Hematopoietic multipotent progenitor cell treated with erythropoietin and hydrocortisone succinate and interleukin-3 and kit ligand, for 15 days (in vitro differentiated cells): ENCODE data around the gene SERPINA1.
"Not testable (repeated sequence)": the region's sequence is repeated elsewhere in the genome, so short reads cannot be mapped to it uniquely, and the experiment has no call there.

Source experiments
- DNase-seq: peaks from one replicate; pipeline ENCODE4 v3.0.0-alpha.2; 2015; ENCODE audit warnings: low spot score

SERPINA1 gene

GRCh38 chr14:94346065-94346786 is 42.2 kb downstream of the SERPINA1 start:
- DNase-seq, result not testable (repeated sequence)

- no peak for DNase-seq
Measured at GRCh38 chr14:94345344-94346064, 42.9 kb downstream of the SERPINA1 start.

- DNase-seq, result no peak
Measured at GRCh38 chr14:94344389-94344788, 44.0 kb downstream of the SERPINA1 start.

- DNase-seq, result no peak
Measured at GRCh38 chr14:94343238-94344005, 45.0 kb downstream of the SERPINA1 start.

DNA sequence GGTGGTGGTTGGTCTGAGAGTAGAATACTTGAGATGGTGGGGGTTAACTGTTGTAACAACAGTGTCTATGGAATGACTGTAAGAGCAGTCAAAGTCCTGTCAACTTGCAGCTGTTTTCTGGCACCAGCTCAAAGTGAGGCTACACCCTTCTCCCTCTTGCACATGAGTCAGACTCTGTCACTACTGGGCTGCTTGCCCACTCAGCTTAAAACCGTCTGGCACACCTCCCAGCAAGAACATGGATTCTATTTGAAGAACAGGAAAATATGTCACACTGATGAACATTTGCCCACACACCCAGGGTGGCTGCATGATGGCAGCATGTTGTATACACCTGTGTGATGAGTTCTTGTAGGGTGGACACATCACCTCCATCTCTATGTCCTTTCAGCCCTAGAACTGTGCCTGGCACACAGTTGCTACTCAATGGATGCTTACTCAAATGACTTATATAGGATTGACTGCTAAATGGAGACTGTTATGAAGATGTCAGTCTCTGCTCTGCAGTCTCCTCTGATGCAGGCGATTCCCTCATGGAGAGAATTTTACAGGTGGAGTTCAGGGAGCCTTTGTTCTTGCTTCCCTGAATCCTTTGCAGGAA is 46.0 kb downstream of the SERPINA1 start:
- peak; percentile 14 for DNase-seq

DNA sequence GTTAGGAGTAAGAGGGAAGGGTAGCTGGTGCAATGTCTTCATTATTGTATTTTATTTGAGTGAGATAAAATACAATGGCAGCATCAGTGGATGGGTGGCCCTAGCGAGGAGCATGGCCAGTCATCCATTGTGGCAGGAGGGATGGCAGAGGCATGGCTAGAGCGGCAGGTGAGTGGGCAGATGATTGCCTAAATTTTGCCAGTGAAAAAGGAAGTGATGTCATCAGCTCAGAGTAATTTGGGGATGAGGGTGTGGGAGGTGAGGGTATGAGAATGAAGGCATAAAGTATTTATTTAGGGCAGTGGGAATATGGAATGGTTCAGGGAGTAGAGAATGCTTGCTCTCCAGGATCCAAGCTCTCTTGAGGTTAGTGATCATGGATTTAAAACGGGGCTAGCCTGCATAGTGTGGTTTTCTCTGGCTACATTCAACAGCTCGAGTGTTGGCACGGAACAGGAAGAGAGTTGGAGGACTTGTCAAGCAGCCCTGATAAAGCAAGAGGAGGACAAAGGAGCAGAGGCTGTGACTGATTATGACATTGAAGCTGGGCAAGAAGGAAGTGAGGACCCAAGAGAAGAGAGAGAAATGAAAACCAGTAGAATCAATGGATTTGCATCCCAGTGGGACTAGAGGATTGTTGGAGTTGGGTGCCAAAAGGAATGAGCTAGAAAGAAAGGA is 46.6 kb downstream of the SERPINA1 start:
- DNase-seq, result no peak

GRCh38 chr14:94340533-94340932 is 47.9 kb downstream of the SERPINA1 start:
- DNase-seq, result no peak

DNA sequence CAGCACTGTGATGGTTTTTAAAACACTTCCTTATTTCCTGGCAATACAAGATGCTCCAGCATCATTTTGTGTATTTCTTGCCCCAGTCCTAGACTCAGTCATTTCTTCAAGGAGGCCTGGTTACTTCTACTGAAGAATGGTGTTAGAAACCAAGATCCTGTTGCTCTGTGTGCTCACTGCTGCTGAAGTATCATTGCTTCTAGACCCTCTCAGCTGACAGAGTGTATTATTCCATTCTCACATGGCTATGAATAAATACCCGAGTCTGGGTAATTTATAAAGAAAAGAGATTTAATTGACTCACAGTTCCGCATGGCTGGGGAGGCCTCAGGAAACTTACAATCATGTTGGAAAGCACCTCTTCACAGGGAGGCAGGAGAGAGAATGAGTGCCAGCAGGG is 50.4 kb downstream of the SERPINA1 start:
- DNase-seq, result no peak

- DNase-seq, result no peak
Measured at GRCh38 chr14:94337274-94337673, 51.1 kb downstream of the SERPINA1 start.

DNA sequence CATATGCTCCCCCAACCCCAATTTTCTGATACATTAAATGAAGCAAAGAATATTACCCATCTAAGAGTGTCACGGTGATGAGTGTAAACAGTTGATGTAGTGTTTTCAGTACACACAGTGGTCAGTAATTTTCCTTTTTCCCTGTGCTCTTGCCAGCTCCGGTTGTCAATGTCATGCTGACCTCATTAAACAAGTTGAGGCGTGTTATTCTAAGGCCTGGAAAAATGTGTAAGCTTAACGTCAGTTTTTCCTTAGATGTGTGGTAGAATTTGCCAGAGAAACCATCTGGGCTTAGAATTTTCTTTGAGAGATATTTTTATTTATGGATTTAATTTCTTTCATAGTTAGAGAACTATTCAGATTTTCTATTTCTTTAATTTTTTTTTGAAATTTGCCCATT is 53.5 kb downstream of the SERPINA1 start:
- no peak for DNase-seq

DNA sequence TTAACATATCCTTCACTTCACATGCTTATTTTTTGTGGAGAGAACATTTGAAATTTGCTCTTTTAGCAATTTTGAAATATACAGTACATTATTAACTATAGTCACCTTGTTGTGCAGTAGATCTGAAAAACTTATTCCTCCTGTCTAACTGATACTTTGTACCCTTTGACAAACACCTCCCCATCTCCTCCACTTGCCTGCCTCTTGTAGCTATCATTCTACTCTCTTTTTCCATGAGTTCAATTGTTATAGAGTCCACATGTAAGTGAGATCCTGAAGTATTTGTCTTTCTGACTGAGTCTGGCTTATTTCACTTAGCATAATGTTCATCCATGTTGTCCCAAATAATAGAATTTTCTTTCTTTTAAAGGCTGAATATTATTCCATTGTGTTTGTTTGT is 55.8 kb downstream of the SERPINA1 start:
- no peak for DNase-seq

- no peak for DNase-seq
Measured at GRCh38 chr14:94332063-94332583, 56.3 kb downstream of the SERPINA1 start.

DNA sequence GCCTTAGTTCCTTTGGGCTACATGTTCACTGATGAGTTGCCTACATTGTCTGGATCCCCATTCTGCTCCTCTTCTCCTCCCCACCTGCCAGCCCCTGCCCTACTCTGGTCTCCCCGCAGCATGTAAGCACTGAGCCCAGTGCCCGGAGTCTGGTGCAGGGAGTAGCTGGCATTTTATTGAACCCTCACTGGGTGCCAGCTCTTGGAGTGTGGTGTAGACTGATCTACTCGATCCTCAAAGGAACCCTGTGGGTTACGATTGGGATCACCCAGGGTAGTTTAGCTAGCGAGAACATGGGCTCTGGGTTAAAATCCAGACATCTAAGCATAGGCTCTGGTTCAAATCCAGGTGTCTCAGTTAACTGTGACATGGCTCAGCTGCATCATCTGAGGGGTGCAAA is 56.9 kb downstream of the SERPINA1 start:
- DNase-seq, result no peak

- no peak for DNase-seq
Measured at GRCh38 chr14:94330857-94331256, 57.5 kb downstream of the SERPINA1 start.

- DNase-seq, result no peak
Measured at GRCh38 chr14:94330432-94330831, 58.0 kb downstream of the SERPINA1 start.

GRCh38 chr14:94329857-94330256 is 58.5 kb downstream of the SERPINA1 start:
- DNase-seq, result no peak

GRCh38 chr14:94328196-94328595 is 60.2 kb downstream of the SERPINA1 start:
- DNase-seq, result no peak
